ENCODE data around the gene ACSF3. TPM values are rescaled to one million over a fixed set of nuclear protein-coding genes. Genes with fewer than 3 reads are reported as not detected.

ACSF3 gene
- total RNA-seq, 1 experiment from 2014 or later = 54.9 TPM

DNA sequence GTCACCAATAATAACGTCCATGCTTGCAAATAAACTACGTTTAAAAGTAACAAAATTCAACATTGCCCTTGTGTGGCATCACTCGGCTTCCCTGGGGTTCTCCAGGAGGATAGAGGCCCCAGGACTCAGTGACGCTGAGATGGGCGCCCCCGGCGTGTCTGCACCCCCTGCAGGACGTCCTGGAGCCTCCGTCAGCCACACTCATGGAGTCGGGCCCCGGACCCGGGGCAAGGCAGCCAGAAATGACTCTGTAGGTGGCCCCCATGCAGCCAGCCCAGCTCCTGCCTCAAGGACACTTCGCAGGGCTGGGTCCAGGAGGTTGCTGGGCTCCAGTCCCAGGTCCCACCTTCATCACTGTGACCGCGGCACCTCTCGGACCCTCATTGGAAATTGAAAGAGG is 16.6 kb upstream of the ACSF3 start:
- Mint-ChIP-seq H3K4me3 (ENCODE audit: low read depth, unreplicated experiment) (no peak overlapping the region), H3K4me1 (ENCODE audit: low read depth, unreplicated experiment) (no peaks in the 10 kb centered on the region), H3K27me3 (ENCODE audit: unreplicated experiment) (peaks cover 37% of the 10 kb centered on the region), H3K36me3 (ENCODE audit: insufficient read depth, unreplicated experiment) (peaks cover 5% of the 10 kb centered on the region), H3K9me3 (ENCODE audit: low read depth, unreplicated experiment) (peaks cover 5% of the 10 kb centered on the region), H3K27ac (ENCODE audit: unreplicated experiment) (no peak overlapping the region)
- CTCF ChIA-PET = no interaction called here
- BruUV-seq (replicated peaks) = no TSS peak
- no peak for TF ChIP-seq CTCF (IDR thresholded peaks at IDR 0.05; ENCODE audit: unreplicated experiment)
- DNase-seq = no peak
- intact Hi-C loops (cut with micrococcal nuclease; ENCODE audit: unreplicated experiment) = no loop called here

GRCh38 chr16:89078172-89078571 is 15.5 kb upstream of the ACSF3 start:
- Mint-ChIP-seq H3K9me3 (ENCODE audit: low read depth, unreplicated experiment) (peaks cover 5% of the 10 kb centered on the region), H3K4me3 (ENCODE audit: low read depth, unreplicated experiment) (no peak overlapping the region), H3K27ac (ENCODE audit: unreplicated experiment) (no peak overlapping the region), H3K27me3 (ENCODE audit: unreplicated experiment) (peaks cover 38% of the 10 kb centered on the region), H3K36me3 (ENCODE audit: insufficient read depth, unreplicated experiment) (peaks cover 5% of the 10 kb centered on the region), H3K4me1 (ENCODE audit: low read depth, unreplicated experiment) (no peaks in the 10 kb centered on the region)
- no peak for TF ChIP-seq CTCF (IDR thresholded peaks at IDR 0.05; ENCODE audit: unreplicated experiment)
- intact Hi-C loops (cut with micrococcal nuclease; ENCODE audit: unreplicated experiment) = no loop called here
- no peak for DNase-seq
- CTCF ChIA-PET = interaction anchor here (0.5 kb wide), 1 partner anchor 146 kb away, joined by 3 read pairs; no protein-coding TSS in a partner anchor
- BruUV-seq (replicated peaks) = no TSS peak

GRCh38 chr16:89079434-89079980 is 14.1 kb upstream of the ACSF3 start:
- Mint-ChIP-seq H3K4me1 (ENCODE audit: low read depth, unreplicated experiment) (no peaks in the 10 kb centered on the region), H3K27me3 (ENCODE audit: unreplicated experiment) (peaks cover 42% of the 10 kb centered on the region), H3K9me3 (ENCODE audit: low read depth, unreplicated experiment) (peaks cover 5% of the 10 kb centered on the region), H3K4me3 (ENCODE audit: low read depth, unreplicated experiment) (no peak overlapping the region), H3K36me3 (ENCODE audit: insufficient read depth, unreplicated experiment) (peaks cover 5% of the 10 kb centered on the region), H3K27ac (ENCODE audit: unreplicated experiment) (no peak overlapping the region)
- TF ChIP-seq CTCF (IDR thresholded peaks at IDR 0.05; ENCODE audit: unreplicated experiment) = no peak
- CTCF ChIA-PET = no interaction called here
- no peak for DNase-seq
- no TSS peak for BruUV-seq (replicated peaks)
- intact Hi-C loops (cut with micrococcal nuclease; ENCODE audit: unreplicated experiment) = no loop called here

DNA sequence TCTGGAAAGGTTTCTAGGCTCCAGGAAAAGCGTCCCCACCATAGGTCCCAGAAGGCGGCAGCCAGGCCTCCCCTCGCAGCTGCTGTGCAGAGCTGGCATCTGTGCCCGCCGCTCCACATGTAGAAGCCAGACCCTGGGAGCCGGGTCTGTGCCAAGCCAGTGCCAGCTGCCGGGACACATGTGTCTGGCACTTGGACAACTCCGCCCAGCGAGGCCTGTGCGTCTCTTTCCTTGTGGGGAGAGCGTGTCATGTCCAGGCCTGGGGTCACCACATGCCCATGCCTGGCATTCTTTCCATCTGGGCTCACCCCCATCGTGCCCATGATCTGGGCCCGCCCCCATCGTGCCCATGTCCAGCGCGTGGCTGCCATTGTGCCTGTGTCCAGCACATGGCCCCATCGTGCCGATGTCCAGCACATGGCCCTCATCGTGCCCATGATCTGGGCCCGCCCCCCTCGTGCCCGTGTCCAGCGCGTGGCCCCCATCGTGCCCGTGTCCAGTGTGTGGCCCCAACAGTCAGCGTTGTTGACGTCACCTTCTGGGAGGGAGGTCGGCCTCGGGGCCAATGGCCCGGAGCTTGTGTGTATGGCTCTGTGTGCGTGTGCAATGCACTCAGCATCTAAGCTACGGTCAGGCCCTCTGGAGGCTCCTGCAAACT is 13.3 kb upstream of the ACSF3 start:
- intact Hi-C loops (cut with micrococcal nuclease; ENCODE audit: unreplicated experiment) = no loop called here
- peaks cover 5% of the 10 kb centered on the region for H3K36me3 Mint-ChIP-seq (ENCODE audit: insufficient read depth, unreplicated experiment)
- H3K27me3 Mint-ChIP-seq (ENCODE audit: unreplicated experiment) = peaks cover 50% of the 10 kb centered on the region
- no peak for TF ChIP-seq CTCF (IDR thresholded peaks at IDR 0.05; ENCODE audit: unreplicated experiment)
- no TSS peak for BruUV-seq (replicated peaks)
- H3K4me1 Mint-ChIP-seq (ENCODE audit: low read depth, unreplicated experiment) = no peaks in the 10 kb centered on the region
- DNase-seq = no peak
- H3K27ac Mint-ChIP-seq (ENCODE audit: unreplicated experiment) = no peak overlapping the region
- CTCF ChIA-PET = no interaction called here
- H3K4me3 Mint-ChIP-seq (ENCODE audit: low read depth, unreplicated experiment) = no peak overlapping the region
- peaks cover 5% of the 10 kb centered on the region for H3K9me3 Mint-ChIP-seq (ENCODE audit: low read depth, unreplicated experiment)

All from Calu3 (cell line).